Large intestine (tissue), 3 donors: ENCODE results near the gene DIP2C. TPM values are rescaled to one million over a fixed set of nuclear protein-coding genes. Genes with fewer than 3 reads are reported as not detected.
A peak's percentile ranks its signal among the peaks of the same experiment; 100 is the strongest.
"Not testable (repeated sequence)": the region's sequence is repeated elsewhere in the genome, so short reads cannot be mapped to it uniquely, and the experiment has no call there.

Experiments
- DNase-seq, 2 donors: peaks; one replicate each; pipeline versions ENCODE4 v3.0.0 to v3.0.0-alpha.2; 2013
- H3K27ac ChIP-seq: one replicate; pipeline ENCODE4 v1.5.1; 2013; ENCODE audit warnings: low read length
- H3K27me3 ChIP-seq: 2 replicates; pipeline ENCODE4 v1.6.1; 2013; ENCODE audit warnings: low read length; ENCODE audit not compliant: control insufficient read depth, insufficient read depth
- H3K36me3 ChIP-seq: 2 replicates; pipeline ENCODE4 v1.6.1; 2013; ENCODE audit warnings: low read length; ENCODE audit not compliant: control insufficient read depth, insufficient read depth
- H3K4me1 ChIP-seq: one replicate; pipeline ENCODE4 v1.6.1; 2013; ENCODE audit warnings: low read length; ENCODE audit not compliant: control insufficient read depth, insufficient read depth
- H3K4me3 ChIP-seq: one replicate; pipeline ENCODE4 v1.5.1; 2013; ENCODE audit warnings: low read length
- H3K9me3 ChIP-seq: one replicate; pipeline ENCODE4 v1.6.1; 2013; ENCODE audit warnings: mild to moderate bottlenecking, low read depth, low read length, moderate library complexity; ENCODE audit not compliant: control insufficient read depth
- WGBS: methylation state at CpG from one replicate; pipeline ENCODE4 v1.1.5; 2013; ENCODE audit warnings: low lambda C conversion rate; ENCODE audit not compliant: insufficient coverage; 5-methylcytosine and 5-hydroxymethylcytosine counted together
- polyA plus RNA-seq: library from polyadenylated mRNA; unstranded; fragments of 120-200 nt; gene quantifications from one replicate; pipeline ENCODE4 v1.2.1, GENCODE V29; 2013

DIP2C gene
- polyA plus RNA-seq, 1 donor: 16.5 TPM

GRCh38 chr10:585502-585901 is 104.0 kb downstream of the DIP2C start:
- H3K4me1 ChIP-seq: no peaks in the 10 kb centered on the region
- no peaks in the 10 kb centered on the region for H3K27me3 ChIP-seq
- H3K36me3 ChIP-seq: no peaks in the 10 kb centered on the region
- H3K9me3 ChIP-seq: no peaks in the 10 kb centered on the region
- no CpG with 5 or more reads among the region's 7 CpGs for WGBS
- H3K4me3 ChIP-seq: no peak overlapping the region
- DNase-seq: no peak
- no peak overlapping the region for H3K27ac ChIP-seq

GRCh38 chr10:584497-585290 is 104.8 kb downstream of the DIP2C start:
- not testable (repeated sequence) for H3K4me3 ChIP-seq, H3K4me1 ChIP-seq, H3K27ac ChIP-seq, DNase-seq, H3K27me3 ChIP-seq, H3K9me3 ChIP-seq, H3K36me3 ChIP-seq
- WGBS: 93% methylated on average over 3 of the region's 55 CpGs

GRCh38 chr10:583433-583832 is 106.0 kb downstream of the DIP2C start:
- no peaks in the 10 kb centered on the region for H3K27me3 ChIP-seq
- H3K36me3 ChIP-seq: no peaks in the 10 kb centered on the region
- WGBS: no CpG with 5 or more reads among the region's 14 CpGs
- no peak for DNase-seq
- no peaks in the 10 kb centered on the region for H3K4me1 ChIP-seq
- H3K4me3 ChIP-seq: no peak overlapping the region
- no peaks in the 10 kb centered on the region for H3K9me3 ChIP-seq
- H3K27ac ChIP-seq: no peak overlapping the region

GRCh38 chr10:581776-582330 is 107.6 kb downstream of the DIP2C start:
- no peak overlapping the region for H3K27ac ChIP-seq
- WGBS: no CpG with 5 or more reads among the region's 14 CpGs
- H3K4me1 ChIP-seq: no peaks in the 10 kb centered on the region
- H3K36me3 ChIP-seq: no peaks in the 10 kb centered on the region
- no peak for DNase-seq
- no peaks in the 10 kb centered on the region for H3K9me3 ChIP-seq
- H3K27me3 ChIP-seq: no peaks in the 10 kb centered on the region
- no peak overlapping the region for H3K4me3 ChIP-seq

- Histone ChIP-seq H3K9me3 (no peaks in the 10 kb centered on the region), H3K36me3 (no peaks in the 10 kb centered on the region), H3K4me3 (no peak overlapping the region), H3K27ac (no peak overlapping the region), H3K27me3 (no peaks in the 10 kb centered on the region), H3K4me1 (no peaks in the 10 kb centered on the region)
- no peak for DNase-seq
- 93% methylated on average over 3 of the region's 6 CpGs for WGBS
Measured at GRCh38 chr10:580778-581177, 108.7 kb downstream of the DIP2C start.

- Histone ChIP-seq H3K27me3 (no peaks in the 10 kb centered on the region), H3K9me3 (no peaks in the 10 kb centered on the region), H3K4me3 (no peak overlapping the region), H3K4me1 (no peaks in the 10 kb centered on the region), H3K27ac (peak overlapping the region; percentile 64), H3K36me3 (no peaks in the 10 kb centered on the region)
- WGBS: no CpG with 5 or more reads among the region's 10 CpGs
- no peak for DNase-seq
Measured at GRCh38 chr10:576130-576465, 113.4 kb downstream of the DIP2C start.

GRCh38 chr10:575402-576129 is 113.9 kb downstream of the DIP2C start:
- DNase-seq: peak in 1 of 2 donors; percentile 56
- WGBS: no CpG with 5 or more reads among the region's 16 CpGs
- H3K27ac ChIP-seq: peak overlapping the region; percentile 64
- no peaks in the 10 kb centered on the region for H3K4me1 ChIP-seq
- no peaks in the 10 kb centered on the region for H3K27me3 ChIP-seq
- H3K9me3 ChIP-seq: peaks cover 3% of the 10 kb centered on the region
- no peaks in the 10 kb centered on the region for H3K36me3 ChIP-seq
- no peak overlapping the region for H3K4me3 ChIP-seq

- Histone ChIP-seq H3K4me3 (no peak overlapping the region), H3K27ac (no peak overlapping the region), H3K36me3 (no peaks in the 10 kb centered on the region), H3K27me3 (no peaks in the 10 kb centered on the region), H3K9me3 (peaks cover 6% of the 10 kb centered on the region), H3K4me1 (no peaks in the 10 kb centered on the region)
- no peak for DNase-seq
- 70% methylated on average over 2 of the region's 12 CpGs for WGBS
Measured at GRCh38 chr10:572696-573095, 116.8 kb downstream of the DIP2C start.

GRCh38 chr10:571688-572451 is 117.6 kb downstream of the DIP2C start:
- no peak overlapping the region for H3K4me3 ChIP-seq
- peaks cover 6% of the 10 kb centered on the region for H3K9me3 ChIP-seq
- 90% methylated on average over 2 of the region's 21 CpGs for WGBS
- no peak overlapping the region for H3K27ac ChIP-seq
- no peaks in the 10 kb centered on the region for H3K4me1 ChIP-seq
- no peaks in the 10 kb centered on the region for H3K36me3 ChIP-seq
- DNase-seq: no peak
- H3K27me3 ChIP-seq: no peaks in the 10 kb centered on the region

- Histone ChIP-seq H3K4me3 (no peak overlapping the region), H3K9me3 (peaks cover 6% of the 10 kb centered on the region), H3K4me1 (peaks cover under 1% of the 10 kb centered on the region), H3K27me3 (no peaks in the 10 kb centered on the region), H3K36me3 (no peaks in the 10 kb centered on the region), H3K27ac (no peak overlapping the region)
- no peak for DNase-seq
- WGBS: no CpG with 5 or more reads among the region's 13 CpGs
Measured at GRCh38 chr10:571166-571565, 118.3 kb downstream of the DIP2C start.
